Measurements from ENCODE around the gene PGBD1.

- TF ChIP-seq CTCF (IDR thresholded peaks at IDR 0.05; ENCODE audit: poor library complexity) (no peak), EZH2phosphoT487 (IDR thresholded peaks at IDR 0.05; ENCODE audit: low read depth, severe bottlenecking, unreplicated experiment) (no peak), EZH2 (IDR thresholded peaks at IDR 0.05; ENCODE audit: borderline replicate concordance) (no peak)
These were observed 42.5 kb downstream of the PGBD1 start for GRCh38 chr6:28323813-28324424.

Measured in hepatocyte (in vitro differentiated cells).